Central memory CD8-positive, alpha-beta T cell (primary cell): ENCODE data around the gene EFHC2.
"Not testable (repeated sequence)": the region's sequence is repeated elsewhere in the genome, so short reads cannot be mapped to it uniquely, and the experiment has no call there.

Experiments used
- ATAC-seq: fragments of 150-1000 bp; cut with Tn5 transposase; replicated peaks from 2 replicates; pipeline ENCODE4 v1.10.0; 2022; ENCODE audit warnings: mild to moderate bottlenecking, moderate FRiP score, moderate number of reproducible peaks; ENCODE audit not compliant: poor library complexity, severe bottlenecking; ENCODE audit errors: extremely low read depth
- DNase-seq, 2 donors: peaks; one replicate each; pipeline ENCODE4 v3.0.0; 2021; ENCODE audit warnings: low spot score in 2 of 2
- H3K27ac Mint-ChIP-seq: one replicate; pipeline ENCODE4 v1.8.0; 2022; ENCODE audit warnings: low read depth, mild to moderate bottlenecking, moderate library complexity, mixed read lengths
- H3K27me3 Mint-ChIP-seq: one replicate; pipeline ENCODE4 v1.8.0; 2022; ENCODE audit warnings: mixed read lengths
- H3K36me3 Mint-ChIP-seq: one replicate; pipeline ENCODE4 v1.8.0; 2022; ENCODE audit warnings: mild to moderate bottlenecking, moderate library complexity, mixed read lengths; ENCODE audit not compliant: insufficient read depth
- H3K4me1 Mint-ChIP-seq: one replicate; pipeline ENCODE4 v1.8.0; 2022; ENCODE audit warnings: mixed read lengths
- H3K4me3 Mint-ChIP-seq: one replicate; pipeline ENCODE4 v1.8.0; 2022; ENCODE audit warnings: mild to moderate bottlenecking, moderate library complexity, mixed read lengths
- H3K9me3 Mint-ChIP-seq: one replicate; pipeline ENCODE4 v1.8.0; 2022; ENCODE audit warnings: mixed read lengths

The EFHC2 gene

GRCh38 chrX:44216171-44216570, 127.3 kb downstream of the EFHC2 start:
- no peak for ATAC-seq
- H3K36me3 Mint-ChIP-seq = no peaks in the 10 kb centered on the region
- H3K9me3 Mint-ChIP-seq = no peaks in the 10 kb centered on the region
- H3K27ac Mint-ChIP-seq = no peak overlapping the region
- H3K4me3 Mint-ChIP-seq = no peak overlapping the region
- no peaks in the 10 kb centered on the region for H3K4me1 Mint-ChIP-seq
- H3K27me3 Mint-ChIP-seq = no peaks in the 10 kb centered on the region
- no peak for DNase-seq

- no peaks in the 10 kb centered on the region for H3K4me1 Mint-ChIP-seq
- H3K4me3 Mint-ChIP-seq = no peak overlapping the region
- H3K27me3 Mint-ChIP-seq = no peaks in the 10 kb centered on the region
- no peaks in the 10 kb centered on the region for H3K9me3 Mint-ChIP-seq
- H3K36me3 Mint-ChIP-seq = no peaks in the 10 kb centered on the region
- H3K27ac Mint-ChIP-seq = no peak overlapping the region
- DNase-seq (no peak), ATAC-seq (no peak)
These were observed 139.7 kb downstream of the EFHC2 start for GRCh38 chrX:44203791-44204190.

GRCh38 chrX:44202596-44202995, 140.9 kb downstream of the EFHC2 start:
- no peak for DNase-seq
- Mint-ChIP-seq H3K36me3 (no peaks in the 10 kb centered on the region), H3K4me1 (no peaks in the 10 kb centered on the region), H3K9me3 (no peaks in the 10 kb centered on the region), H3K27me3 (no peaks in the 10 kb centered on the region), H3K27ac (no peak overlapping the region), H3K4me3 (no peak overlapping the region)
- no peak for ATAC-seq

GRCh38 chrX:44189116-44189515, 154.4 kb downstream of the EFHC2 start:
- Mint-ChIP-seq H3K9me3 (no peaks in the 10 kb centered on the region), H3K4me1 (no peaks in the 10 kb centered on the region), H3K27me3 (no peaks in the 10 kb centered on the region), H3K36me3 (no peaks in the 10 kb centered on the region), H3K27ac (no peak overlapping the region), H3K4me3 (no peak overlapping the region)
- ATAC-seq = no peak
- DNase-seq = no peak

- not testable (repeated sequence) for H3K27ac Mint-ChIP-seq, DNase-seq, H3K27me3 Mint-ChIP-seq, H3K36me3 Mint-ChIP-seq, H3K4me3 Mint-ChIP-seq, H3K9me3 Mint-ChIP-seq, ATAC-seq, H3K4me1 Mint-ChIP-seq
These were observed 155.6 kb downstream of the EFHC2 start for GRCh38 chrX:44187915-44188314.

- Mint-ChIP-seq H3K27me3 (no peaks in the 10 kb centered on the region), H3K4me3 (no peak overlapping the region), H3K4me1 (no peaks in the 10 kb centered on the region), H3K27ac (no peak overlapping the region), H3K36me3 (no peaks in the 10 kb centered on the region), H3K9me3 (no peaks in the 10 kb centered on the region)
- DNase-seq (no peak), ATAC-seq (no peak)
These were observed 160.1 kb downstream of the EFHC2 start for GRCh38 chrX:44183329-44183728.

GRCh38 chrX:44178274-44179053, 165.0 kb downstream of the EFHC2 start:
- Mint-ChIP-seq H3K27me3 (no peaks in the 10 kb centered on the region), H3K9me3 (peaks cover 5% of the 10 kb centered on the region), H3K4me1 (no peaks in the 10 kb centered on the region), H3K4me3 (no peak overlapping the region), H3K27ac (no peak overlapping the region), H3K36me3 (no peaks in the 10 kb centered on the region)
- ATAC-seq = no peak
- DNase-seq = no peak

GRCh38 chrX:44175455-44175854, 168.0 kb downstream of the EFHC2 start:
- Mint-ChIP-seq H3K4me1 (no peaks in the 10 kb centered on the region), H3K27ac (no peak overlapping the region), H3K36me3 (no peaks in the 10 kb centered on the region), H3K9me3 (peaks cover 5% of the 10 kb centered on the region), H3K27me3 (no peaks in the 10 kb centered on the region), H3K4me3 (no peak overlapping the region)
- no peak for DNase-seq
- no peak for ATAC-seq

GRCh38 chrX:44174061-44174460, 169.4 kb downstream of the EFHC2 start:
- Mint-ChIP-seq H3K27ac (no peak overlapping the region), H3K9me3 (peaks cover 5% of the 10 kb centered on the region), H3K27me3 (no peaks in the 10 kb centered on the region), H3K36me3 (no peaks in the 10 kb centered on the region), H3K4me3 (no peak overlapping the region), H3K4me1 (no peaks in the 10 kb centered on the region)
- ATAC-seq (no peak), DNase-seq (no peak)

- no peak for ATAC-seq
- no peak overlapping the region for H3K27ac Mint-ChIP-seq
- no peak for DNase-seq
- no peak overlapping the region for H3K4me3 Mint-ChIP-seq
- peaks cover 5% of the 10 kb centered on the region for H3K9me3 Mint-ChIP-seq
- no peaks in the 10 kb centered on the region for H3K36me3 Mint-ChIP-seq
- no peaks in the 10 kb centered on the region for H3K27me3 Mint-ChIP-seq
- H3K4me1 Mint-ChIP-seq = no peaks in the 10 kb centered on the region
These were observed 170.3 kb downstream of the EFHC2 start for GRCh38 chrX:44173219-44173618.

- Mint-ChIP-seq H3K27me3 (no peaks in the 10 kb centered on the region), H3K4me1 (no peaks in the 10 kb centered on the region)
These were observed 176.4 kb downstream of the EFHC2 start for GRCh38 chrX:44167116-44167515.

GRCh38 chrX:44162964-44163475, 180.5 kb downstream of the EFHC2 start:
- no peak for ATAC-seq

More at GRCh38 chrX:44167116-44167515, 176.4 kb downstream of the EFHC2 start:
- no peaks in the 10 kb centered on the region for H3K9me3 Mint-ChIP-seq
- ATAC-seq (no peak), DNase-seq (no peak)
- no peaks in the 10 kb centered on the region for H3K36me3 Mint-ChIP-seq
- no peak overlapping the region for H3K4me3 Mint-ChIP-seq
- no peak overlapping the region for H3K27ac Mint-ChIP-seq

GRCh38 chrX:44157858-44158257, 185.6 kb downstream of the EFHC2 start:
- no peaks in the 10 kb centered on the region for H3K27me3 Mint-ChIP-seq
- DNase-seq = no peak
- H3K9me3 Mint-ChIP-seq = no peaks in the 10 kb centered on the region
- no peak for ATAC-seq
- no peaks in the 10 kb centered on the region for H3K4me1 Mint-ChIP-seq
- no peak overlapping the region for H3K4me3 Mint-ChIP-seq
- H3K27ac Mint-ChIP-seq = no peak overlapping the region
- peaks cover 3% of the 10 kb centered on the region for H3K36me3 Mint-ChIP-seq

More at GRCh38 chrX:44162964-44163475, 180.5 kb downstream of the EFHC2 start:
- no peak for DNase-seq
- Mint-ChIP-seq H3K4me1 (no peaks in the 10 kb centered on the region), H3K36me3 (no peaks in the 10 kb centered on the region), H3K27ac (no peak overlapping the region), H3K27me3 (no peaks in the 10 kb centered on the region), H3K4me3 (no peak overlapping the region), H3K9me3 (no peaks in the 10 kb centered on the region)
